H1 (cell line): Measurements from ENCODE around the gene ANKFN1. TPM values are rescaled to one million over a fixed set of nuclear protein-coding genes. Genes with fewer than 3 reads are reported as not detected.

Source experiments
- POLR2A ChIP-seq, 2 experiments: IDR thresholded peaks; 1 replicate in 1 of 2; 2 replicates in 1 of 2; pipeline ENCODE4 v1.6.1; 2011; ENCODE audit warnings: low read depth in 2 of 2, low read length in 2 of 2, mild to moderate bottlenecking in 2 of 2; ENCODE audit errors: control extremely low read depth in 1 of 2
- SP2 ChIP-seq: IDR thresholded peaks from 2 replicates; pipeline ENCODE4 v1.6.1; 2012; ENCODE audit warnings: mild to moderate bottlenecking, low read length, inconsistent platforms
- polyA plus RNA-seq, 7 experiments: library from polyadenylated mRNA; depleted of rRNA in 3 of 7; stranded (reverse) in 5 of 7; unstranded in 2 of 7; fragments of >200 nt in 5 of 7; fragments of 200-250 nt in 2 of 7; gene quantifications; 1 replicate in 5 of 7; 2 replicates in 1 of 7; 4 replicates in 1 of 7; pipeline versions ENCODE4 v1.2.1 to v1.2.3, GENCODE V29; 2011 to 2013; ENCODE audit warnings: missing spikeins in 2 of 7, mixed read lengths in 2 of 7
- total RNA-seq: library from RNA; stranded (reverse); fragmentation: NEBNext Ultra II Directional; extraction: Animal tissue kit (Norgen Biotek cat#: 25700); gene quantifications from 2 replicates; pipeline ENCODE4 v1.2.1, GENCODE V29; 2021
- TF ChIP-seq, protein P1 (sequence below): IDR thresholded peaks from 2 replicates; pipeline ENCODE4 v1.6.1; 2011; ENCODE audit warnings: low read depth, mild to moderate bottlenecking, low read length; ENCODE audit not compliant: insufficient read depth

The ANKFN1 gene
- total and polyA plus RNA-seq, 2 of the 8 experiments (the other 6 are each of a cell fraction or from before 2014, with no cell fraction given), result not detected

DNA sequence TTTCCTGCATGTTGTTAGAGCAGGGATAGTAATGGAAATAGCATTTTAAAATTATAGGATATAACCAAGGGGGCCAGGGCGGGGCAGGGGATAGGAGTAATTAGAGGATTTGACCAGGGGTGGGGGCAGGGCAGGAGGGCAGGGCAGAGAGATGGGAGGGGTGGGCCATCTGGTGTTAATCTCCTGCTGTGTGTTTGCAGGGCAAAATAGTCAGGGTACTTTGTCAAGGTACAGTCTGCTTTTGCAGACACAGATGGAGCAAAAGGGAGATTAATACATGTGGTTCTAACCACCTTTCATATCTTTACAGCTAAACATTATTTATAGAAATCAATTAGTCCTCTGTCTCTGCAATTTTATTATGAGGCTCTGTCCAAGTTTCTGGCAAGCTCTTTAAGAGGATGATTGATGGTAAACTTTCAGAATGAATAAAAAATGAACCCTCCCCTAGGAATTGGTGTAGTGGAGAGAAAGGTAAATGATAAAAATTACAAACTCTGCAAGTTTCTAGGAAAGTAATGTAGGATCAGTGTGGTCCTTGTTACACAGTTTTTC lies 6.6 kb downstream of the ANKFN1 start (continued):
- no peak for TF ChIP-seq POLR2A (IDR thresholded peaks at IDR 0.05; ENCODE audit: control extremely low read depth in 1 of 2, low read depth in 2 of 2, low read length in 2 of 2)
- TF ChIP-seq, protein P1, sequence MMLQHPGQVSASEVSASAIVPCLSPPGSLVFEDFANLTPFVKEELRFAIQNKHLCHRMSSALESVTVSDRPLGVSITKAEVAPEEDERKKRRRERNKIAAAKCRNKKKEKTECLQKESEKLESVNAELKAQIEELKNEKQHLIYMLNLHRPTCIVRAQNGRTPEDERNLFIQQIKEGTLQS, result no peak
- no peak for TF ChIP-seq SP2
